ENCODE data around the gene IRF9.

IRF9 gene

GRCh38 chr14:24150567-24150966, 10.5 kb upstream of the IRF9 start:
- Mint-ChIP-seq H3K9me3 (no peaks in the 10 kb centered on the region), H3K4me3 (no peak overlapping the region), H3K36me3 (ENCODE audit: low read depth) (peaks cover 55% of the 10 kb centered on the region), H3K4me1 (ENCODE audit: low read depth) (peaks cover 34% of the 10 kb centered on the region), H3K27me3 (no peaks in the 10 kb centered on the region), H3K27ac (no peak overlapping the region)

GRCh38 chr14:24150993-24151392, 10.1 kb upstream of the IRF9 start:
- H3K36me3 Mint-ChIP-seq (ENCODE audit: low read depth): peaks cover 55% of the 10 kb centered on the region
- H3K27ac Mint-ChIP-seq: no peak overlapping the region
- H3K4me1 Mint-ChIP-seq (ENCODE audit: low read depth): peaks cover 30% of the 10 kb centered on the region

DNA sequence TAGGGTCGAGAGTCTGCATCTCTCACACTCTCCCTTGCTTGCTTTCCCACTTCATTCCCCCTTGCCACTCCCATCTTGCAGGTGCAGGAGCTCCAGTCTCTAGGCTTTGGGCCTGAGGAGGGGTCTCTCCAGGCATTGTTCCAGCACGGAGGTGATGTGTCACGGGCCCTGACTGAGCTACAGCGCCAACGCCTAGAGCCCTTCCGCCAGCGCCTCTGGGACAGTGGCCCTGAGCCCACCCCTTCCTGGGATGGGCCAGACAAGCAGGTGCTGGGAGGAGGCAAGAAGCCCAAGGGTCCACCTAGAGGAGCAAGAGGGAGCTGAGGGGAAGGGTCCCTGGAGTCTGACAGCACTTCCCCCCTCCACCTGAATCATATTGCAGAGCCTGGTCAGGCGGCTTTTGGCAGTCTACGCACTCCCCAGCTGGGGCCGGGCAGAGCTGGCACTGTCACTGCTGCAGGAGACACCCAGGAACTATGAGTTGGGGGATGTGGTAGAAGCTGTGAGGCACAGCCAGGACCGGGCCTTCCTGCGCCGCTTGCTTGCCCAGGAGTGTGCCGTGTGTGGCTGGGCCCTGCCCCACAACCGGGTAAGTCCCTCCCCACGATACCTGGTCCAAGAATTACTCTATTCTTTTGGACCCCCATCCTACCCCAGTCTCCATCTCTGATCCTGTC, 9.5 kb upstream of the IRF9 start:
- Mint-ChIP-seq H3K27ac (no peak overlapping the region), H3K4me3 (no peak overlapping the region), H3K27me3 (no peaks in the 10 kb centered on the region), H3K36me3 (ENCODE audit: low read depth) (peaks cover 52% of the 10 kb centered on the region), H3K4me1 (ENCODE audit: low read depth) (peaks cover 29% of the 10 kb centered on the region), H3K9me3 (no peaks in the 10 kb centered on the region)

More at GRCh38 chr14:24150993-24151392, 10.1 kb upstream of the IRF9 start:
- H3K9me3 Mint-ChIP-seq: no peaks in the 10 kb centered on the region
- no peak overlapping the region for H3K4me3 Mint-ChIP-seq
- H3K27me3 Mint-ChIP-seq: no peaks in the 10 kb centered on the region

DNA sequence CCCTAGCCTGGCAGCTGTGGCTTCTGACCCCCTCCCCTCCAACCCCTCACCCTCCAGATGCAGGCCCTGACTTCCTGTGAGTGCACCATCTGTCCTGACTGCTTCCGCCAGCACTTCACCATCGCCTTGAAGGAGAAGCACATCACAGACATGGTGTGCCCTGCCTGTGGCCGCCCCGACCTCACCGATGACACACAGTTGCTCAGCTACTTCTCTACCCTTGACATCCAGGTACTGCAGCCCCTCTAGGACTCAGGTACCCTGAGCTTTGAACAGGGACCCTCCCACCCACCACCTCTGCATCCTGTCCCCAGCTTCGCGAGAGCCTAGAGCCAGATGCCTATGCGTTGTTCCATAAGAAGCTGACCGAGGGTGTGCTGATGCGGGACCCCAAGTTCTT, 6.0 kb upstream of the IRF9 start:
- peaks cover 63% of the 10 kb centered on the region for H3K36me3 Mint-ChIP-seq (ENCODE audit: low read depth)
- H3K27me3 Mint-ChIP-seq: no peaks in the 10 kb centered on the region
- peaks cover 13% of the 10 kb centered on the region for H3K4me1 Mint-ChIP-seq (ENCODE audit: low read depth)
- H3K4me3 Mint-ChIP-seq: no peak overlapping the region
- H3K27ac Mint-ChIP-seq: no peak overlapping the region
- H3K9me3 Mint-ChIP-seq: no peaks in the 10 kb centered on the region

DNA sequence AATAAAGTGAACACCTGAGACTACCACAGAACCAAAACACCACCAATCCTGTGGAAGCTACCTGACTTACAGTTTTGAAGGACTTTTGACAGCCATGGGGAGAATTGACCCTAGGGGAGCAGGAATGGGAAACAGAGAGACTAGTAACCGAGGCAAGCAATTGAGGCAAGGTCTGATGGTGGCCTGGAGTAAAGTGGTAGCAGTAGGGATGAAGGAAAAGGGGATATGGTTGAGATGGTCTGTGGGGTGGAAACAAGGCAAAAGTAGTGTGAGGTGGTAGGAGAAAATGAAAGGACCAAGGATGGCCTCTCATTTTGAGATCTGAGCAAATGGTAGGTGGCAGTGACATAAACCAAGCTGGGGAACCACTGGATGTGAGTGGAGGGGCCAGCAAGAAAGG, 4.2 kb upstream of the IRF9 start:
- Mint-ChIP-seq H3K27me3 (no peaks in the 10 kb centered on the region), H3K27ac (peak overlapping the region; percentile 69), H3K9me3 (no peaks in the 10 kb centered on the region), H3K4me1 (ENCODE audit: low read depth) (peaks cover 19% of the 10 kb centered on the region), H3K36me3 (ENCODE audit: low read depth) (peaks cover 62% of the 10 kb centered on the region), H3K4me3 (no peak overlapping the region)

GRCh38 chr14:24157331-24157730, 3.7 kb upstream of the IRF9 start:
- Mint-ChIP-seq H3K9me3 (no peaks in the 10 kb centered on the region), H3K27me3 (no peaks in the 10 kb centered on the region), H3K36me3 (ENCODE audit: low read depth) (peaks cover 63% of the 10 kb centered on the region), H3K27ac (no peak overlapping the region), H3K4me1 (ENCODE audit: low read depth) (peaks cover 24% of the 10 kb centered on the region), H3K4me3 (no peak overlapping the region)

GRCh38 chr14:24159777-24160498, 1.1 kb upstream of the IRF9 start:
- Mint-ChIP-seq H3K4me3 (no peak overlapping the region), H3K27ac (peak overlapping the region; percentile 100), H3K36me3 (ENCODE audit: low read depth) (peaks cover 80% of the 10 kb centered on the region), H3K27me3 (no peaks in the 10 kb centered on the region), H3K4me1 (ENCODE audit: low read depth) (peaks cover 45% of the 10 kb centered on the region), H3K9me3 (no peaks in the 10 kb centered on the region)

DNA sequence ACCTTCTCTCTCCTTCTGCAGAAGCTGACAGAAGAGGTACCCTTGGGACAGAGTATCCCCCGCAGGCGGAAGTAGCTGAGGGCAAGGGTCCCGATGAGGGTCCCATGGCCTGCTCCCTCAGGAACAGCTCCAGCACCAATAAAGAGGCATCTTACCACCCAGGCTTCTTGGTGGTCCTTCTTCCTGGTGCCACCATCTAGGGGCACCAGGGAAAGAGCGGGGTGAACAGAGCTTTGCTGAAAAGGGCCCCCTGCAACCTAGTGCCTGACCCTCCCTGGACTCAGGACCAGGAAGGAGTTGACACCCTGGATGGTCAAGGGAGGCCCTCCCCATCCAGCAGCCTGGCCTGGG, 591 bp upstream of the IRF9 start:
- H3K9me3 Mint-ChIP-seq: no peaks in the 10 kb centered on the region
- H3K4me3 Mint-ChIP-seq: no peak overlapping the region

DNA sequence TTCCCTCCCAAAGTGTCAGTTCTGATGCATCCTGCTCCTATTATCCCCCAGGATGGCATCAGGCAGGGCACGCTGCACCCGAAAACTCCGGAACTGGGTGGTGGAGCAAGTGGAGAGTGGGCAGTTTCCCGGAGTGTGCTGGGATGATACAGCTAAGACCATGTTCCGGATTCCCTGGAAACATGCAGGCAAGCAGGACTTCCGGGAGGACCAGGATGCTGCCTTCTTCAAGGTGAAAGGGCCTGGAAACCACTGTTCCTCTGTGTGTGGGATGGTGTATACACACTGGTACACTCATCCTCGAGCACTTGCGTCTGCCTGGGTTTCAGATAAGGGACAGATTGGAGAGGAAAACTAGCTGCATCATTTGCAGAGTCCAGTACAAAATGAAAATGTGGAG, 1.0 kb downstream of the IRF9 start:
- Mint-ChIP-seq H3K4me1 (ENCODE audit: low read depth) (peaks cover 51% of the 10 kb centered on the region), H3K27me3 (no peaks in the 10 kb centered on the region), H3K4me3 (peak overlapping the region; percentile 97), H3K27ac (peak overlapping the region; percentile 100), H3K9me3 (no peaks in the 10 kb centered on the region), H3K36me3 (ENCODE audit: low read depth) (peaks cover 83% of the 10 kb centered on the region)

More for the DNA sequence above, 591 bp upstream of the IRF9 start:
- peaks cover 47% of the 10 kb centered on the region for H3K4me1 Mint-ChIP-seq (ENCODE audit: low read depth)
- peak overlapping the region; percentile 100 for H3K27ac Mint-ChIP-seq
- no peaks in the 10 kb centered on the region for H3K27me3 Mint-ChIP-seq
- H3K36me3 Mint-ChIP-seq (ENCODE audit: low read depth): peaks cover 80% of the 10 kb centered on the region

- Mint-ChIP-seq H3K27me3 (no peaks in the 10 kb centered on the region), H3K36me3 (ENCODE audit: low read depth) (peaks cover 82% of the 10 kb centered on the region), H3K4me1 (ENCODE audit: low read depth) (peaks cover 58% of the 10 kb centered on the region), H3K27ac (peak overlapping the region; percentile 78), H3K4me3 (no peak overlapping the region), H3K9me3 (no peaks in the 10 kb centered on the region)
These were observed 3.5 kb downstream of the IRF9 start for GRCh38 chr14:24164518-24164991.

DNA sequence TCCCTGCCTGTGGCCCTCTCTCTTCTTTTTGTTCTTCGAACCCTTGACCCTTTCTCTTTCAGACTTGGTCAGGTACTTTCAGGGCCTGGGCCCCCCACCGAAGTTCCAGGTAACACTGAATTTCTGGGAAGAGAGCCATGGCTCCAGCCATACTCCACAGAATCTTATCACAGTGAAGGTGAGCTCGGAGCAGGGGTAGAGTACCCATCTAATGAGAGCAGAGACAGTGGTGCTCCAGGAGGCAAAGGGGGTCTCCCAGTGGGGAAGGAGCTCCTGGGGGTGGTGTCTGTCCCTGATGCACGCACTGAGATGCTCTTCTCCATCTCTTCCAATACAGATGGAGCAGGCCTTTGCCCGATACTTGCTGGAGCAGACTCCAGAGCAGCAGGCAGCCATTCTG, 4.7 kb downstream of the IRF9 start:
- H3K4me1 Mint-ChIP-seq (ENCODE audit: low read depth): peaks cover 54% of the 10 kb centered on the region
- no peaks in the 10 kb centered on the region for H3K9me3 Mint-ChIP-seq
- no peak overlapping the region for H3K4me3 Mint-ChIP-seq
- peaks cover 76% of the 10 kb centered on the region for H3K36me3 Mint-ChIP-seq (ENCODE audit: low read depth)
- peak overlapping the region; percentile 71 for H3K27ac Mint-ChIP-seq
- no peaks in the 10 kb centered on the region for H3K27me3 Mint-ChIP-seq

DNA sequence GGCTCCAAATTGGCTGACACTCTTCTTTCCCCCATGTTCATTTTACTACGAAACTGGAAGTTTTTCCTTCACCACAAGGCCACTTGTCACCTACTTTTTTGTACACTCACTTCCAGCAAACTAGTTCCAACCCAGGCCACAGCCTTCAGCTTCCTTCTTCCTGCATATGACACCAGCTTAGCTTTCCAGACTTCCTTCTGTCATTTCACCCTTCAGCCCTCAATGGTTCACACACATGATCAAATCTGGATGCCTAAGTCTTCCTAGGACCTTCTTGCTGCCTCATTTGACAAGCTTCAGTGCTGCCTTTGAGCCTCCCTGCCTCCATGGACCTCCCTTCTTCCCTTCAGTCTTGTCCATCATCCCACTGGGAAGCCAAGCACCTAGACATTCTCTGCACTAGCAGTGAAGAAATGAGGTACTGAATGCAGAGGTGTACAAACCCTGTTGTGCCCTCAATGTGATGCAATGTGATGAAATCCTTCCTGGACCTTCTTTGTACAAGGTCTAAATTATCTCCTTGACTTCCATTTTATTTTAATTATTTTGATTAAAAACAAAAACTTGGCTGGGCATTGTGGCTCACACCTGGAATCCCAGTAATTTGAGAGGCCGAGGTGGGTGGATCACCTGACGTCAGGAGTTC, 6.5 kb downstream of the IRF9 start:
- peaks cover 63% of the 10 kb centered on the region for H3K36me3 Mint-ChIP-seq (ENCODE audit: low read depth)
- no peak overlapping the region for H3K4me3 Mint-ChIP-seq
- no peaks in the 10 kb centered on the region for H3K9me3 Mint-ChIP-seq
- H3K27me3 Mint-ChIP-seq: no peaks in the 10 kb centered on the region
- H3K4me1 Mint-ChIP-seq (ENCODE audit: low read depth): peaks cover 53% of the 10 kb centered on the region
- H3K27ac Mint-ChIP-seq: peak overlapping the region; percentile 82

DNA sequence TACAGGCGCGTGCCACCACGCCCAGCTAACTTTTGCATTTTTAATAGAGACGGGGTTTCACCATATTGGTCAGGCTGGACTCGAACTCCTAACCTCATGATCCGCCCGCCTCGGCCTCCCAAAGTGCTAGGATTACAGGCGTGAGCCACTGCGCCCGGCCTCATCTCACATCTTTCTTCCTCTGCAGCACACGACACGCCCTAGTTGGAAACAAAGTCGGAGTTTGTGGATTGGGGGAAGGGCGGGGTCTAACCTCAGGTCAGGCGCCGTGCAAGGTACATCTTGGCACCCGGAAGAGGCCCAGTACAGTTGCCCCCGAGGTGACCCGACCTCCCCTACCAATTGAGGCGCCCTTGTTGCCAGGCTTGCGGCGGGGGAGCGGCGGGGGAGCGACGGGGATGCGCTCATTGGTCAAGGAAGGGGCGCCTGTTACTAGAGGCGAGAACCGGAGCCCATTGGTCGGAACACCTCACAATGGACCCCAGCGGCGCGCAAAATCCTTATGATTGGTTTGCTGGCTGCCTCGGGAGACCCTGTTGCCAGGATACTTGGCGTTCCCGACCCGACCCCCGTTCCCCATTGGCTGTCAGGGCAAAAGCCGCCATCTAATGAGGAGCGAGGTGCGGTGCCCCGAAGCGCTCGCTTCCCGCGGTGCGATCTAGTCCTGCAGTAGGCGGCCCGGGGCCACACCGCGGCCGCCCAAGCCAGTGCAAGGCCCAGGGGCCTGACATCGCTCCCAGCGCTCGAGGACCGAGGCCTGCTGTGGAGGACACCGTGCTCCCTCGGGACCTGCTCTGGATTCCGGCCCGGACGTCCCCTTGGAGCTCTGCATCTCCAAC, 10.6 kb downstream of the IRF9 start, which contains the start of gene REC8:
Gene REC8 (plus strand): TSS at position 659 of the 839 bp plus-strand sequence. CDS start 473 bp downstream, outside the sequence.
- H3K27me3 Mint-ChIP-seq: no peaks in the 10 kb centered on the region
- no peaks in the 10 kb centered on the region for H3K9me3 Mint-ChIP-seq
- peaks cover 29% of the 10 kb centered on the region for H3K4me1 Mint-ChIP-seq (ENCODE audit: low read depth)
- H3K4me3 Mint-ChIP-seq: peak within 1 kb of the TSS; percentile 80
- H3K36me3 Mint-ChIP-seq (ENCODE audit: low read depth): peaks cover 42% of the 10 kb centered on the region
- peak within 1 kb of the TSS; percentile 76 for H3K27ac Mint-ChIP-seq

GRCh38 chr14:24172261-24172860, 11.3 kb downstream of the IRF9 start:
- peak overlapping the region; percentile 80 for H3K4me3 Mint-ChIP-seq
- H3K27me3 Mint-ChIP-seq: no peaks in the 10 kb centered on the region
- peak overlapping the region; percentile 40 for H3K27ac Mint-ChIP-seq
- peaks cover 28% of the 10 kb centered on the region for H3K4me1 Mint-ChIP-seq (ENCODE audit: low read depth)
- H3K9me3 Mint-ChIP-seq: no peaks in the 10 kb centered on the region
- peaks cover 39% of the 10 kb centered on the region for H3K36me3 Mint-ChIP-seq (ENCODE audit: low read depth)

All from stimulated activated naive CD8-positive, alpha-beta T cell treated with anti-CD3 and anti-CD28 coated beads, Interleukin-15, Interleukin-2, amounts not matched to agents 100 ng/mL and 50 ng/mL, for 24 hours (primary cell).